SU-DHL-6 (cell line): ENCODE results near the gene UTP15.

ENCODE experiments used
- H2AFZ ChIP-seq: fragments of 200-600 bp; sonication (generic); 2 replicates; pipeline ENCODE4 v1.6.1; 2014; ENCODE audit warnings: low read depth, mild to moderate bottlenecking, moderate library complexity, mixed read lengths, antibody characterized with exemption, low read length; ENCODE audit not compliant: severe bottlenecking
- H3F3A ChIP-seq: fragments of 200-600 bp; shearing (Covaris generic); 2 replicates; pipeline ENCODE4 v1.6.0; 2016; ENCODE audit warnings: antibody characterized with exemption, mild to moderate bottlenecking; ENCODE audit not compliant: insufficient read depth
- H3K27ac ChIP-seq: fragments of 200-600 bp; sonication (generic); 2 replicates; pipeline ENCODE4 v1.5.1; 2016; ENCODE audit warnings: low read depth, mild to moderate bottlenecking, low read length, moderate library complexity, mixed read lengths
- H3K27me3 ChIP-seq: fragments of 200-600 bp; sonication (generic), shearing (Covaris generic); 2 replicates; pipeline ENCODE4 v1.6.0; 2014; ENCODE audit warnings: mild to moderate bottlenecking, low read length
- H3K36me3 ChIP-seq: fragments of 200-600 bp; sonication (generic); 2 replicates; pipeline ENCODE4 v1.6.1; 2014; ENCODE audit warnings: mild to moderate bottlenecking, low read length, mixed read lengths
- H3K4me2 ChIP-seq: fragments of 300-600, 200-600 bp; shearing (Covaris generic), sonication (generic); 2 replicates; pipeline ENCODE4 v1.6.0; 2014; ENCODE audit warnings: low read length, low read depth, mild to moderate bottlenecking; ENCODE audit not compliant: poor library complexity, severe bottlenecking
- H3K4me3 ChIP-seq: fragments of 200-600 bp; sonication (generic); 2 replicates; pipeline ENCODE4 v1.5.1; 2014; ENCODE audit warnings: antibody characterized with exemption, low read length, mild to moderate bottlenecking, mixed read lengths; ENCODE audit not compliant: insufficient read depth, poor library complexity, severe bottlenecking
- H3K79me2 ChIP-seq: fragments of 200-600 bp; sonication (generic); 2 replicates; pipeline ENCODE4 v1.6.1; 2014; ENCODE audit warnings: mild to moderate bottlenecking, low read length, moderate library complexity; ENCODE audit not compliant: insufficient read depth
- H3K9ac ChIP-seq: fragments of 200-600 bp; sonication (generic); 2 replicates; pipeline ENCODE4 v1.7.0; 2014; ENCODE audit warnings: mild to moderate bottlenecking, low read length
- H3K9me2 ChIP-seq: fragments of 200-600 bp; sonication (generic); replicated peaks from 2 replicates; pipeline ENCODE4 v1.6.1; 2014; ENCODE audit warnings: low read length; ENCODE audit not compliant: insufficient read depth
- H3K9me3 ChIP-seq: fragments of 200-600 bp; sonication (generic); 2 replicates; pipeline ENCODE4 v1.6.1; 2014; ENCODE audit warnings: low read length, mixed read lengths; ENCODE audit not compliant: insufficient read depth
- H4K20me1 ChIP-seq: fragments of 200-600 bp; sonication (generic); 2 replicates; pipeline ENCODE4 v1.6.1; 2014; ENCODE audit warnings: low read depth, mild to moderate bottlenecking, antibody characterized with exemption, low read length, moderate library complexity, mixed read lengths
- EZH2phosphoT487 ChIP-seq: fragments of 200-600 bp; sonication (generic), shearing (Covaris generic); conservative IDR thresholded peaks from 2 replicates; pipeline ENCODE4 v1.6.1; 2018; ENCODE audit warnings: mild to moderate bottlenecking, antibody characterized with exemption, low read length, moderate library complexity, mixed read lengths
- TF ChIP-seq, protein P1 (sequence below): fragments of 200-600 bp; sonication (generic); IDR thresholded peaks from one replicate; pipeline ENCODE4 v1.5.1; 2017; ENCODE audit warnings: antibody characterized with exemption, mild to moderate bottlenecking, low read length, moderate library complexity; ENCODE audit not compliant: insufficient read depth, poor library complexity, severe bottlenecking

The UTP15 gene

DNA sequence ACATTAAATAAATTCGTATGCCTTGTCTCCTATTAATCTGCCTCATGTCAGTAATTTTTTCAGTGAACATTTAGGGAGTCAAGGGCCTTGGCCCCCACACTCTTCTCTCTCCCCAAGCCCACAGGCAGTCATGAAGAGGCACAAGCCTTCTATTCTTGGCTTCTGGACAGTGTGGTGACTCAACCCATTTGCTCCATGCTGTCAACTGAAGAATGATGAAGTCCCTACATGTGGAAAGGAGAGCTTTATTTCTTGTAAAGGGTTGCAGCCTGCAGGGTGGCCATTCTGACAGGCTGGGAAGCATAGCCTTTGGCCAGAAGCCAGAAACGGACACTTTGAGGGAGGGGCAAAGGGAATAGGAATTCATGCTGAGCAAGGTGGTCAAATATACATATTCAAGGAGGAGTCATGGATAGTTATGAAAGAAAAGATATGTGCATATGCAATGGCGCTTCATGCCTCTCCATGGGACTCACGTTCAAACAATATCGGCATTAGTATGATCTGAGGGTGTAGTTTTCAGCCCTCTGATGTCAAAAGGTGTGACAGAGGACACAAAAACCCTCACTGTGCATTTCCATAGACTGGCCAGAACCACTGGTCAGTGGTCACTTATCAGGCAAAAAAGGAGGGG is 31.4 kb upstream of the UTP15 start:
- TF ChIP-seq, protein P1, sequence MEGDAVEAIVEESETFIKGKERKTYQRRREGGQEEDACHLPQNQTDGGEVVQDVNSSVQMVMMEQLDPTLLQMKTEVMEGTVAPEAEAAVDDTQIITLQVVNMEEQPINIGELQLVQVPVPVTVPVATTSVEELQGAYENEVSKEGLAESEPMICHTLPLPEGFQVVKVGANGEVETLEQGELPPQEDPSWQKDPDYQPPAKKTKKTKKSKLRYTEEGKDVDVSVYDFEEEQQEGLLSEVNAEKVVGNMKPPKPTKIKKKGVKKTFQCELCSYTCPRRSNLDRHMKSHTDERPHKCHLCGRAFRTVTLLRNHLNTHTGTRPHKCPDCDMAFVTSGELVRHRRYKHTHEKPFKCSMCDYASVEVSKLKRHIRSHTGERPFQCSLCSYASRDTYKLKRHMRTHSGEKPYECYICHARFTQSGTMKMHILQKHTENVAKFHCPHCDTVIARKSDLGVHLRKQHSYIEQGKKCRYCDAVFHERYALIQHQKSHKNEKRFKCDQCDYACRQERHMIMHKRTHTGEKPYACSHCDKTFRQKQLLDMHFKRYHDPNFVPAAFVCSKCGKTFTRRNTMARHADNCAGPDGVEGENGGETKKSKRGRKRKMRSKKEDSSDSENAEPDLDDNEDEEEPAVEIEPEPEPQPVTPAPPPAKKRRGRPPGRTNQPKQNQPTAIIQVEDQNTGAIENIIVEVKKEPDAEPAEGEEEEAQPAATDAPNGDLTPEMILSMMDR, result no peak
- no peak for TF ChIP-seq EZH2phosphoT487

DNA sequence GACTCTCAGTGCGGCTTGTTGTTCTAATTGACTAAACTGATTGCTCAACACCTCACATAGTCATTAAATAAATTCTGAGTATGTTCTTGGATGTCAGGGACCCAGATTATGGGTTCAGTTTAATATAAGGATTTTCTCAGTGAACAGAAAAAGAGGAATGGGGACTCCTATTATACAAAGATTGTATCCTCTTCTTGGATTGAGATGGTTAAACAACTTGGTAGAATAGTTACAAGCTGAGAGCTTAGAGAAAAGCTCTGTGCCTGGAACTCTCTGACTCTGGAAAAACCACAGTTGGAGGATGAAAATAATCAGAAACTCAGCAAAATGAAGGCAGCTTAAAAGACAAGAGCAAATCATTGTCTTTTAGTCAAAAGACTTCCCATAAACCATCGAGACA is 30.6 kb upstream of the UTP15 start:
- no peak overlapping the region for H3K4me3 ChIP-seq
- no peaks in the 10 kb centered on the region for H3K27me3 ChIP-seq
- no peaks in the 10 kb centered on the region for H3K9me2 ChIP-seq
- H3K79me2 ChIP-seq, result no peaks in the 10 kb centered on the region
- H3K9ac ChIP-seq, result no peak overlapping the region
- no peak overlapping the region for H2AFZ ChIP-seq
- no peaks in the 10 kb centered on the region for H3F3A ChIP-seq
- TF ChIP-seq, protein P1, result no peak
- no peak for TF ChIP-seq EZH2phosphoT487
- H3K36me3 ChIP-seq, result no peaks in the 10 kb centered on the region
- no peak overlapping the region for H3K27ac ChIP-seq
- no peaks in the 10 kb centered on the region for H3K9me3 ChIP-seq
- no peaks in the 10 kb centered on the region for H4K20me1 ChIP-seq
- H3K4me2 ChIP-seq, result no peak overlapping the region

More for the DNA sequence above, 31.4 kb upstream of the UTP15 start:
- H3K4me2 ChIP-seq, result no peak overlapping the region
- H2AFZ ChIP-seq, result no peak overlapping the region
- no peaks in the 10 kb centered on the region for H3K27me3 ChIP-seq
- no peak overlapping the region for H3K9ac ChIP-seq
- H4K20me1 ChIP-seq, result no peaks in the 10 kb centered on the region
- H3K36me3 ChIP-seq, result no peaks in the 10 kb centered on the region
- H3K79me2 ChIP-seq, result no peaks in the 10 kb centered on the region
- H3F3A ChIP-seq, result no peaks in the 10 kb centered on the region
- no peaks in the 10 kb centered on the region for H3K9me3 ChIP-seq
- H3K27ac ChIP-seq, result no peak overlapping the region
- H3K4me3 ChIP-seq, result no peak overlapping the region
- H3K9me2 ChIP-seq, result no peaks in the 10 kb centered on the region

DNA sequence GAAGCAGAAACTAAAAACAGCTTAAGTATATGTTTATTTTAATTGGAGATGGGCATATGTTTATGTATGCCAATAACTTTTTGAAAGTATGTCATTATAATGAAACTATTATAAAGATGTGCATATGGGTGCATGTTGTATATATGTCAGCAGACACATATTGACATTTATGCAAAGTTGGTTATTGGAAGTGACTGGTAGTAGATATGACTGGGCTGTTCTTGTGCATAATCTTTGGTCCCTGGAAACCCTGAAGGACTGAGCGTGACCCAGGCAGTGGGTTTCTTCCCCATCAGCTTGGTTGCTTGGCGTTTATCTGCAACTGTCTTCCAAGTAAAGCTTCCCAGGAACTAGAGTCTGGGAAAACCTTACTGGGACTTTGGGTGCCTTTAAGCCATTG is 25.8 kb upstream of the UTP15 start:
- TF ChIP-seq EZH2phosphoT487, result no peak
- TF ChIP-seq, protein P1, result no peak
- no peak overlapping the region for H3K27ac ChIP-seq
- no peak overlapping the region for H2AFZ ChIP-seq

More for the DNA sequence above, 25.8 kb upstream of the UTP15 start:
- no peak overlapping the region for H3K4me2 ChIP-seq
- H3K9me3 ChIP-seq, result no peaks in the 10 kb centered on the region
- H3K79me2 ChIP-seq, result no peaks in the 10 kb centered on the region
- H3K9ac ChIP-seq, result no peak overlapping the region
- H4K20me1 ChIP-seq, result no peaks in the 10 kb centered on the region
- H3K9me2 ChIP-seq, result no peaks in the 10 kb centered on the region
- no peaks in the 10 kb centered on the region for H3F3A ChIP-seq
- no peak overlapping the region for H3K4me3 ChIP-seq
- H3K36me3 ChIP-seq, result no peaks in the 10 kb centered on the region
- H3K27me3 ChIP-seq, result no peaks in the 10 kb centered on the region
